ENCODE data around the gene SLPI.

GRCh38 chr20:45206725-45207124 lies 47.6 kb downstream of the SLPI start, which contains the start of gene SEMG1:
- no peak for TF ChIP-seq POLR2A (IDR thresholded peaks at IDR 0.05)
- no peak for TF ChIP-seq CTCF (IDR thresholded peaks at IDR 0.05)

Measured in heart left ventricle (tissue), 13 donors.